ENCODE results near the gene HMGN4.

HMGN4 gene

DNA sequence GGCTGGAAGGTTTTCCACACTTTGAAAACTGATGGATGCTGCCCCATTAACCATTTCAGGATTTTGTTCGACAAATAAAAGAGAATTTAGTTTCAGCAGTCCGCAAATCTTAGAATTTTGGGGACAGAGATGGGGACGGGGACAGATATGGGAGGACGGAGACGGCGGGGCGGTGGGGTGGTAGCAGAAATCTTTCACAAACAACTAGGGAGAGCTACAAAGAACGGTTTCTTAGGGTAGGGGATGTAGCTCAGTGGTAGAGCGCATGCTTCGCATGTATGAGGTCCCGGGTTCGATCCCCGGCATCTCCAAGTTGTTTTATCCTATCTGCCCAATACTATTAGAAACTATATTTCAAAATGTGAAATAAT is 15.1 kb downstream of the HMGN4 start:
- FAIRE-seq (no peak), DNase-seq (ENCODE audit: insufficient read length, low spot score) (no peak)
- TF ChIP-seq, protein P1, sequence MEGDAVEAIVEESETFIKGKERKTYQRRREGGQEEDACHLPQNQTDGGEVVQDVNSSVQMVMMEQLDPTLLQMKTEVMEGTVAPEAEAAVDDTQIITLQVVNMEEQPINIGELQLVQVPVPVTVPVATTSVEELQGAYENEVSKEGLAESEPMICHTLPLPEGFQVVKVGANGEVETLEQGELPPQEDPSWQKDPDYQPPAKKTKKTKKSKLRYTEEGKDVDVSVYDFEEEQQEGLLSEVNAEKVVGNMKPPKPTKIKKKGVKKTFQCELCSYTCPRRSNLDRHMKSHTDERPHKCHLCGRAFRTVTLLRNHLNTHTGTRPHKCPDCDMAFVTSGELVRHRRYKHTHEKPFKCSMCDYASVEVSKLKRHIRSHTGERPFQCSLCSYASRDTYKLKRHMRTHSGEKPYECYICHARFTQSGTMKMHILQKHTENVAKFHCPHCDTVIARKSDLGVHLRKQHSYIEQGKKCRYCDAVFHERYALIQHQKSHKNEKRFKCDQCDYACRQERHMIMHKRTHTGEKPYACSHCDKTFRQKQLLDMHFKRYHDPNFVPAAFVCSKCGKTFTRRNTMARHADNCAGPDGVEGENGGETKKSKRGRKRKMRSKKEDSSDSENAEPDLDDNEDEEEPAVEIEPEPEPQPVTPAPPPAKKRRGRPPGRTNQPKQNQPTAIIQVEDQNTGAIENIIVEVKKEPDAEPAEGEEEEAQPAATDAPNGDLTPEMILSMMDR (IDR thresholded peaks at IDR 0.05; ENCODE audit: insufficient read depth, missing control alignments) = no peak

DNA sequence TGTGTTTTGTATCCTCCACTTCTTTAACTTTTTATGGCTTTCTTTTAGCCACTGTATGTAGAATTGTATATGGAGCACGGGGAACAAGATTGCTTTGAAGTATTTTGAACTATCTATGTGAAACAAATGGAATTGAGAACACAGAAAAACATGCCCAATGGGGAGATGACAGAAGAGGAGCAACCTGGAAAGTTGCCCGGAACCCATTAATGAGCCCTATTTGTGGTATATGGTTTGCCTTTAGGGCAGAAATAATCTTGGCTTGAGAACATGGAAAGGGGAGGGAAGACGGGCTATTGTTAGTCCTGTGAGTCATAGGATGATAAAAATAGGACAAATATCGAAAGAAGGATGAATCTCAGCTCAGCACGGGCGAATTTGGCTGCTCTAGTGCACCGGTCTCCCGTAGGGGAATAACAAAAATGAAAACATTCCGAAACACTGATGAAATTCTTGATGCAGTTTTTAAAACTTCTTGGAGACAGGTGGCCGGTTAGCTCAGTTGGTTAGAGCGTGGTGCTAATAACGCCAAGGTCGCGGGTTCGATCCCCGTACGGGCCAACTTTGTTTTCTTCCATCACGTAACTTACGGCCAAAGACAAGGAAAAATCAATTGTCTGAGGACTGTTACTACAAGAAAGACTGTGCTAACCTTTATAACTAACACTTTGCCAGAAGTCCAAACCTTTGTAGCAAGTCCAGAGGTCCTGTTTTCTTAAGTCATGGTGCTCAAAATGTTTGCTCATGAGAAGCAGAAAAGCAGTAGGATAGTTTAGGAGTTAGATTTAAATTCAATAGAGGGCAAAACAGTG is 15.7 kb downstream of the HMGN4 start:
- TF ChIP-seq, protein P1 (IDR thresholded peaks at IDR 0.05; ENCODE audit: insufficient read depth, missing control alignments) = no peak
- DNase-seq (ENCODE audit: insufficient read length, low spot score) = no peak
- FAIRE-seq = no peak

DNA sequence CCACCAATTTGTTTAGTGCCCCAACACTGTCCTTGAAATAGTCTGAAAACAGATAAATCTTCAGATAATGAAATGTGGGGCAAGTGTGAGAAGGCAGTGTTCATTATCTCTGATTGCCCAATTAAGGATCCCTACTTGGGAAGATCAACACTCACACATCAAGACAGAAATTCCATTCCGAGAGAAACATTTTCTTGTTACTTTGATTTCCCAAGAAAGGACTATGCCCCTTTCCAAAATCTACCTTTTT is 16.2 kb downstream of the HMGN4 start:
- no peak for DNase-seq (ENCODE audit: insufficient read length, low spot score)
- TF ChIP-seq, protein P1 (IDR thresholded peaks at IDR 0.05; ENCODE audit: insufficient read depth, missing control alignments) = no peak
- FAIRE-seq = no peak

DNA sequence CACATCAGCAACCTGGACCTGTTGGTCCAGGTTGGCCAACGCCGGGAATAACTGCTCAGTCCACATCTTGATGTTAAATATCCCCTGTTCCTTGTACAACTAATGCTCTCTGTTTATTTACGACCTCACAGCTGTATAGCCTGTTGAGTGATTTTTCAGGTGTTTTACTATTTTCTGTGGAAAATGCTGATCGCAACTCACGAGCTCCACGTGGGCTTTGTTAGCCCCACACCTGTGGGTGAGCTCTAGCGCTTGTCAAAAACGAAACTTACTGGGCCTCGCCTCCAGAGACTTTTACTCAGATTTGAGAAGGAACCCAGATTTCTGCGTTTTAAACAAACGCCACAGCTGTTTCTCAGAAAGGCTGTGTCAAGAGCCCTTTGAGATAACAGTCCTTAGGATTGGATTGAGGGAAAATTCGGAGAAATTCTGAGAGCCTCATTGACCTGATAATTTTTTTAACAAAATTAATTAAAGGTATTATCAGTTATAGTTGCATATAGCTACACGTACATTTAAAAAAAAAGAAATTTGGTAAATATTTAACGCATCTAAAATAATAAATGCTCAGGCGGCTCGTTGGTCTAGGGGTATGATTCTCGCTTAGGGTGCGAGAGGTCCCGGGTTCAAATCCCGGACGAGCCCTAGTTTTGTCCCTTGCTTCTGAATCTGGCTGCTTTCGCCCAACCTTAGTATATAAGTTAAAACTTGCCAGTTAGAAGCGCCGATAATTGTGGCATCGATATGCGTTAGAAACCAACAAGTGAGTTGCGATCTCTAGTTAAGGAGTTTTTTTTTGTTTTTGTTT is 16.7 kb downstream of the HMGN4 start:
- DNase-seq (ENCODE audit: insufficient read length, low spot score) (no peak), FAIRE-seq (no peak)
- TF ChIP-seq, protein P1 (IDR thresholded peaks at IDR 0.05; ENCODE audit: insufficient read depth, missing control alignments) = no peak

DNA sequence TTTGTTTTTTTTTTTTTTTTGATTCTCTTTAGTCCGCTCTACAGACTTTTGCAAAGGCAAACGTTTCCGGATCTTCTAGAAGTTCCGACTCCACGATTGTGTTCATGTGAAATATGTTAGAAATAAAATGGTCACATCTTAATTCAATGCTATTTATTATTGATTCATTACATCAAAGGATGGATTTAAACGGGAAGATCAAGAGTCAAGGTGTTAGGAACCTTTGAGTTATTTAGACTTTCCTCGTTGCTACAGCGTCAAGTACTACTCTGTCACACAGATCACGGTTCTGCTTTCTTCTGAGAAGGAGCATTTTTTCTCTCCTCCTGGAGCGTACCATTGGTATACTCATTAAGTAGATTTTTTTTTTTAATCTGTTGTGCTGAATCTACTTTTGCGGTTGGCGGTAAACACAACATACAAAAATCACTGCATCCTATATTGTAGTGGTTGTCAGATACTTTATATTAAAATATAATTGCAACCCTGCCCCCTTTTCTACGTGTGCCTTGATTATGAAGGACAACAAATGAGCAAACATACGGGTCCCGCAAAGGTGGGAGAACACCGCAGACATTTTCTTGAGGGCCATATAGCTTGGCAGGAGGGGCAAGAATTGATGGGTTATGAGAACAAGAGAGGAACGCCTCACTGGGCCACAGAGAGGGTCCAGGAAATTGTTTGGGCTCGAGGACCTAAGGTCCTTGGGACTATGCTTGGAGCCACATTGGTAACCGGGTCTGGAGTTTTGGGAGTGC is 17.5 kb downstream of the HMGN4 start:
- TF ChIP-seq, protein P1 (IDR thresholded peaks at IDR 0.05; ENCODE audit: insufficient read depth, missing control alignments) = no peak
- FAIRE-seq (no peak), DNase-seq (ENCODE audit: insufficient read length, low spot score) (no peak)

DNA sequence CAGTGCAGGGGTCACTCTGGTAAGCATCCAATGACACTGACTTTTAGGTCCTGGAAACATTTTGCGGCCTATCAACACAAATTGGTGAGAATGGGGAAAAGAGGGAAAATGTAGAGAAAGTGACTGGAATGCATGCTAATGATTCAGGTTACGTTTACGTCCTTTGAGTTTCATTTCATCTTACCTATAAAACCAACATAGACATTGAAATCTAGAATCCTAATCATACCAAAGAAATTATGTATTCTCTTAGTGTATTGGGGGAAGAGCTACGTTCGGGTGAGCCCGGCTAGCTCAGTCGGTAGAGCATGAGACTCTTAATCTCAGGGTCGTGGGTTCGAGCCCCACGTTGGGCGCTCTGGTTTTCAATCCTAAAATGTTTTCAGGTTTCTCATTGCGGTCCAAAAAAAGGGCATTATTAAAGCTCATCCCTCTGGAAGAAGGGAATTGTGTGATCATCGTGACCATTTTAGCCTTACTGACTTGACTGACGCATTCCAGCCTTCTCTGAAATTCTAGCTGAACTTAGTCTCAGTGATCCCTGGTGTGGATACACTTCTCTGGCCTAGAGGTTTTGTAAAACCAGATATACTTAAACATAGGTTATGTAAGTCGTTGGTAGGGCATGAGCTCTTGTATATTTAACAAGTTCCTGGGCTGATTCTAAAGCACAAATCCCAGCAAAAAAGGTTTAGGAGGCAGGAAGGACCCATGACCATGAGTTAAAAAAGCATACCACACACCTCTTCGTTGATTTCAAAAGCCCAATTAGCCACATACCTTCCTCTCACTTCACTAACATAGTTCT is 18.3 kb downstream of the HMGN4 start:
- FAIRE-seq = no peak
- no peak for DNase-seq (ENCODE audit: insufficient read length, low spot score)

More for the DNA sequence above, 18.3 kb downstream of the HMGN4 start:
- TF ChIP-seq, protein P1 (IDR thresholded peaks at IDR 0.05; ENCODE audit: insufficient read depth, missing control alignments) = no peak
